Stimulated activated CD4-positive, alpha-beta T cell treated with anti-CD3 and anti-CD28 coated beads, Interleukin-4, amount 100 ng/mL, for 4 hours (primary cell): ENCODE measurements around the gene KCP.

ENCODE experiments used
- DNase-seq, 2 experiments: peaks; one replicate each; pipeline ENCODE4 v3.0.0-alpha.2; 2020

The KCP gene

GRCh38 chr7:128838109-128838779 lies 72.3 kb downstream of the KCP start:
- no peak for DNase-seq

- no peak for DNase-seq
These were observed 73.0 kb downstream of the KCP start for GRCh38 chr7:128837521-128837921.

- DNase-seq = no peak
These were observed 73.7 kb downstream of the KCP start for GRCh38 chr7:128836729-128837348.

GRCh38 chr7:128835790-128836641 lies 74.5 kb downstream of the KCP start:
- DNase-seq = no peak

GRCh38 chr7:128835231-128835751 lies 75.2 kb downstream of the KCP start:
- DNase-seq = no peak

GRCh38 chr7:128833946-128834325 lies 76.6 kb downstream of the KCP start:
- DNase-seq = no peak

GRCh38 chr7:128833148-128833945 lies 77.2 kb downstream of the KCP start:
- no peak for DNase-seq

- DNase-seq = no peak
These were observed 77.7 kb downstream of the KCP start for GRCh38 chr7:128832880-128833147.

GRCh38 chr7:128831994-128832879 lies 78.3 kb downstream of the KCP start:
- no peak for DNase-seq

GRCh38 chr7:128831178-128831993 lies 79.1 kb downstream of the KCP start:
- no peak for DNase-seq

GRCh38 chr7:128830231-128831177 lies 80.0 kb downstream of the KCP start, which contains the start of gene FLNC:
Gene FLNC (plus strand): TSS chr7:128830406. CDS start chr7:128830638, 232 bp downstream.
- DNase-seq = peak; percentile 19 to 32

GRCh38 chr7:128829391-128830166 lies 80.9 kb downstream of the KCP start:
- DNase-seq = no peak

- no peak for DNase-seq
These were observed 82.4 kb downstream of the KCP start for GRCh38 chr7:128827971-128828711.

GRCh38 chr7:128827248-128827958 lies 83.1 kb downstream of the KCP start:
- DNase-seq = no peak

- DNase-seq = no peak
These were observed 83.6 kb downstream of the KCP start for GRCh38 chr7:128826916-128827247.
